Coronary artery (tissue), 2 donors: ENCODE data around the gene INPP4A.

Source experiments
- DNase-seq: peaks from one replicate; pipeline ENCODE4 v3.0.0-alpha.2; 2017; ENCODE audit warnings: low spot score
- H3K27ac ChIP-seq, 2 donors: fragments of 200-600 bp; sonication (generic); one replicate each; pipeline ENCODE4 v1.5.1; 2016 to 2019
- H3K4me3 ChIP-seq: fragments of 200-600 bp; sonication (generic); 2 replicates; pipeline ENCODE4 v1.5.1; 2016; ENCODE audit warnings: mild to moderate bottlenecking, moderate library complexity
- TF ChIP-seq, protein P1 (sequence below): fragments of 200-600 bp; sonication (generic); IDR thresholded peaks from one replicate; pipeline ENCODE4 v1.5.1; 2019; ENCODE audit warnings: antibody characterized with exemption

INPP4A gene

DNA sequence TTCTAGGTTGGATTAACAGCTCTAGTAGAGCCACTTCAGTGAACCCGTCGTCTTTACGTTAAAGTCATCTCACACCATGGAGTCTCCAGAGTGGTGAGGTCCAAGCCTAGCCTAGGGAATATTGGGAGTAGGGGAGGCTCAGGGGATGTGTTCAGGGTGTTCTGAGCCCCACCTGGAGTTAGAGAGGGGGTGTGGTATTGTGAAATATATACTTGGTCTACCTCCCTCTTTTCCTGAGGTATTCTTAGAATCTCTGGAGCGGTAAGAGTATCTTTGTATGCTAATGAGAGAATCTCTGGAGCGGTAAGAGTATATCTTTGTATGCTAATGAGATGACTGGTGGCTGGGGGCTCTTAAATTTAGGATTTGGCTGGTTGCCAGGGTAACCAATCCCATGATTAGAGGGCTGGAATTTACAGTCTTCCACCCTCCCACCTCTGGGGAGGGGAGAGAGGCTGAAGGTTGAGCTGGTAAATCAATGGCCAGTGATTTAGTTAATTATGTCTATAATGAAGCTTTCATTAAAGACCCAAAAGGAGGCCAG is 69.5 kb downstream of the INPP4A start:
- TF ChIP-seq, protein P1, sequence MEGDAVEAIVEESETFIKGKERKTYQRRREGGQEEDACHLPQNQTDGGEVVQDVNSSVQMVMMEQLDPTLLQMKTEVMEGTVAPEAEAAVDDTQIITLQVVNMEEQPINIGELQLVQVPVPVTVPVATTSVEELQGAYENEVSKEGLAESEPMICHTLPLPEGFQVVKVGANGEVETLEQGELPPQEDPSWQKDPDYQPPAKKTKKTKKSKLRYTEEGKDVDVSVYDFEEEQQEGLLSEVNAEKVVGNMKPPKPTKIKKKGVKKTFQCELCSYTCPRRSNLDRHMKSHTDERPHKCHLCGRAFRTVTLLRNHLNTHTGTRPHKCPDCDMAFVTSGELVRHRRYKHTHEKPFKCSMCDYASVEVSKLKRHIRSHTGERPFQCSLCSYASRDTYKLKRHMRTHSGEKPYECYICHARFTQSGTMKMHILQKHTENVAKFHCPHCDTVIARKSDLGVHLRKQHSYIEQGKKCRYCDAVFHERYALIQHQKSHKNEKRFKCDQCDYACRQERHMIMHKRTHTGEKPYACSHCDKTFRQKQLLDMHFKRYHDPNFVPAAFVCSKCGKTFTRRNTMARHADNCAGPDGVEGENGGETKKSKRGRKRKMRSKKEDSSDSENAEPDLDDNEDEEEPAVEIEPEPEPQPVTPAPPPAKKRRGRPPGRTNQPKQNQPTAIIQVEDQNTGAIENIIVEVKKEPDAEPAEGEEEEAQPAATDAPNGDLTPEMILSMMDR, result no peak
- H3K4me3 ChIP-seq, result no peak overlapping the region
- H3K27ac ChIP-seq, result no peak overlapping the region
- no peak for DNase-seq

DNA sequence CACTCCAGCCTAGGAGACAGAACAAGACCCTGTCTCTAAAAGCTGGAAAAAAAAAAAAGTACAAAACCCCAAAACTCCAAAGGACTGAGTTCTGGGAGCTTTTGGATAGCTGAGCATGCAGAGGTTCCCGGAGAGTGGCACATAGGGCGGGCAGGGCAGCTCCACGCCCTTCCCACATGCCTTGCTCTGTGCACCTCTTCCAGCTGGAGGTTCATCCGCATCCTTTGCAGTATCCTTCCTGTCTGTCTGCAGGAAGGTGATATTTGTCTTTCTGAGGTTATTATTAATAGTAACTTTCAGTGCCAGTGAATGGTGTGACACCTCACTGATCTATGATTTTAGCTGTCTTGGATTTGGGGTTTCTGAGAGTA is 70.2 kb downstream of the INPP4A start:
- TF ChIP-seq, protein P1, result no peak
- Histone ChIP-seq H3K4me3 (peak overlapping the region; percentile 19), H3K27ac (peak overlapping the region in 1 of 2 donors; percentile 28)
- DNase-seq, result no peak

DNA sequence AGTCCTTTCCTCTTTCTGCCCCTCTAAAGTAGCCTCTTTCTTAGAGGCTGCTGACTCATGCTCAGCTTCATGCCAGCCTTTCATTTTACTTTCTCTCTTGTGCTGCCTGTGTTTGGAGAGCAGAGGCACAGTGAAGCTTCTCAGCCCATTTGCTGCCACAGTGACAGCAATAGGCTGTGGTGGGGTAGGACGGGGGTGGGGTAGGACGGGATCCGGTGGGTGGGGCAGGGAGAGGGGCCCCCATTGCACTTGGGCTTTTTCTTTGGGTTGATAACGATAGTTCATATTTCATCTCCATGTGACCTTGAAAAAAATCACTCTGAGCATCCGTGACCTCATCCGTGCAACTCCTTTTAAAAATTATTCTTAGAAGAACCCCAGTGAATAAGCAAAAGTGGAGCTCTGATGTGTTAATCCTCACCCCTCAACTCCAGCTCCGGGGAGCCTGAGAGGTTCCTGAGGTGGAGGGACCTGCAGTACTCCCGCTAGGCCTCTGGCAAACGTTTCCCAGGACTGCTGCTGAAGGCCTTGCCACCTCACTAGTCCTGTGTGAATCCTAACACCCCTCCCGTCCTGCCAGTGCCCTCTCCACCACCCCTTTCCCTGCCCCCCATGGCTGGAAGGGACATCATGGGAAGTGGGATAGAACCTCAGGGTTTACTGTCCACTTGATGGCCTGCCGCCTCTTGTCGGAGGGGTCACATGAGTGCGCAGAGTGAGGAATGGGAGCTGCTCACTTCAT is 70.8 kb downstream of the INPP4A start:
- H3K4me3 ChIP-seq, result peak overlapping the region; percentile 19
- H3K27ac ChIP-seq, result peak overlapping the region in 1 of 2 donors; percentile 28
- TF ChIP-seq, protein P1, result no peak
- no peak for DNase-seq

DNA sequence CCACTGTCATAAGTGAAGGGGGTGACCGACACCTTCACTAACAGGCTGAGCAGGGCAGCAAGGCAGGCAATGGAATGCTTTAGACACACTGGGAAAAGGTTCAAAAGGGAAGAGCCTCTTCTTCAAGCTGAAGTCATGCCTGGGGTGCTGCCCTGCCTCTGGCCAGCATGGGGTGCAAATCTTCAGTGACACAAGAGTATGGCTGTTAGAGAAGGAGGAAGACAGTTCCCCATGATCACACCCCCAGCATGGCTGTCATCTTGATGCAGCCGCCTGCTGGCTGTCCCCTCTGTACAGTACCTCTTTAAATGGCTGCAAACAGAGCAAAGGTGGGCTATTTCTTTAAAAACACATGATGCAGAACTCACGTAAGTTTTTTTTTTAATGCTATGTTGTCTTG is 71.9 kb downstream of the INPP4A start:
- Histone ChIP-seq H3K4me3 (no peak overlapping the region), H3K27ac (no peak overlapping the region)
- TF ChIP-seq, protein P1, result no peak
- DNase-seq, result no peak

DNA sequence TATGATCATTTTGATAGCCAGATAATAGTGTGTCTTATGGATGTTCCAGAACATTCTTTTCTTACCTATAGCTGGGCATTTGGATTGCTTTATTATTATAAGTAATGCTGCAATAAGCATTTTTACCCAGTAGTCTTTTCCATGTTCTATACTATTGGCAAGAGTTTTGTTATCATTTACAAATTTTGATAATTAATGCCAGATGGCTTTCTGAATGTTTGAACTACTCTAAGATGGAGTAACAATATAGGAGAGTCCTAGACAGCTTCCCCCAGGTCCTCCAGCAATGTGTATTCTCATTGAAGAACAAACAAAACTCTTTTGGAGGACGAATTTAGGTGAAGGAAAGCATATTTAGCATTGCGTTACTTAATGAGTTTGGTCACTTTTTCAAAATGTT is 73.0 kb downstream of the INPP4A start:
- no peak overlapping the region for H3K4me3 ChIP-seq
- no peak overlapping the region for H3K27ac ChIP-seq
- TF ChIP-seq, protein P1, result no peak
- no peak for DNase-seq

DNA sequence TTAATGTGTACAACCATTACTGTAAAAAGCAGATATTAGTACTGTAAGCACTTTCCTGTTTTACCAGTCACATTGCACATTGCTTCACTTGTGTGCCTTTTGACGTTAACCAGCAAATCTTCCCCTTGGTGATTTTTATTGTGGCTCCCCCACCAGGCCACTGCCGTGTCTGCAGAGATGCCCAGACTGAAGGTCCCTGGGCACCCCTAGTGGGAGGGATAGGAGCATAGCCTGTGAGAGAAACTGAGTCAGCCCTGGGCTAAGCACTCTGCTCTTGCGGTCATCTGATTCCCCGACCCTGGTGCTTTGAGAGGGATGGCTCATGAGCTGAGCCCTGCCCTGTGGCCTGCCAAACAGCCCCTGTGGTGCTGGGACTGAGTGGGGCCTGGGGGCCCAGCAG is 73.4 kb downstream of the INPP4A start:
- Histone ChIP-seq H3K4me3 (no peak overlapping the region), H3K27ac (no peak overlapping the region)
- DNase-seq, result no peak
- TF ChIP-seq, protein P1, result no peak

DNA sequence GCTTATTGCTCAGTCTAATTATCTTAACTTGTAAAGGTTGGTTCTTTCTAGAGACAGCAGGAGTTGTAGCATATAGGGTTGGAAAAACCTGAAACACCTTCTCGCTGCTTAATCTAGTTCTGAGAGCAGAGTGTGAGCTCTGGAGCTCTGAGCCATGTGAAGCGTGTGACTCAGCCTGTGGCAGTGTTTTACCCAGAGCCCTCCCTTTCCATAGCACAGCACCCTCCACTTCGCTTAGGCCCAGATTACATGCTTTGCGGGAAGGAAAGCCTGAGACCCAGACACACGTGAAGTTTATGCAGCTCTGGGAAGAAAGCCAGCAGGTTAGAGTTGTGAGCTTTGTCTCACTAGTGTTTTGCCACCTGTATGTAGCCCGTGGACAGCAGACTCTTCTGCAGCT is 74.5 kb downstream of the INPP4A start:
- H3K4me3 ChIP-seq, result no peak overlapping the region
- no peak for DNase-seq
- H3K27ac ChIP-seq, result no peak overlapping the region
- TF ChIP-seq, protein P1, result no peak
